Skeletal muscle cell (primary cell): ENCODE results near the gene SSBP2.
"Not testable (repeated sequence)": the region's sequence is repeated elsewhere in the genome, so short reads cannot be mapped to it uniquely, and the experiment has no call there.

Experiments
- DNase-seq: peaks from one replicate; pipeline ENCODE4 v3.0.0-alpha.2; 2010; ENCODE audit warnings: low read depth
- H3K4me3 ChIP-seq: 2 replicates; pipeline ENCODE4 v1.5.1; 2011; ENCODE audit warnings: low read depth, mild to moderate bottlenecking, control low read depth, low read length, moderate library complexity

The SSBP2 gene

DNA sequence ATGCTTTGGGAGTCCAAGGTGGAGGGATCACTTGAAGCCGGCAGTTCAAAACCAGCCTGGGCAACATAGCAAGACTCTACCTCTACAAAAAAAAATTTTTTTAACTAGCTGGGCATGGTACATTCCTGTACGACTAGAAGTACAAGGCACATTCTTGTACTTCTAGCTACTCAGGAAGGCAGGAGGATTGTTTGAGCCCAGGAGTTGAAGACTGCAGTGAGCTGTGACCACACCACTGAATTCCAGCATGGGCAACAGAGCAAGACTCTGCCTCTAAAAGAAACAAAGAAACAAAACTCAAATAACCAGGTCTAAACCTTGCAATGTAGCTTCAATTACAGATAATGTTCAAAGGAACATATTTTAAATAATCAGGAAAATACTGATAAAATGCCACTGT is 56.2 kb downstream of the SSBP2 start:
- no peak overlapping the region for H3K4me3 ChIP-seq
- DNase-seq, result no peak

- DNase-seq, result no peak
- no peak overlapping the region for H3K4me3 ChIP-seq
Measured at GRCh38 chr5:81688215-81688614, 62.7 kb downstream of the SSBP2 start.

GRCh38 chr5:81687292-81687691 is 63.6 kb downstream of the SSBP2 start:
- DNase-seq, result no peak
- no peak overlapping the region for H3K4me3 ChIP-seq

GRCh38 chr5:81685471-81685870 is 65.4 kb downstream of the SSBP2 start:
- no peak overlapping the region for H3K4me3 ChIP-seq
- DNase-seq, result no peak

DNA sequence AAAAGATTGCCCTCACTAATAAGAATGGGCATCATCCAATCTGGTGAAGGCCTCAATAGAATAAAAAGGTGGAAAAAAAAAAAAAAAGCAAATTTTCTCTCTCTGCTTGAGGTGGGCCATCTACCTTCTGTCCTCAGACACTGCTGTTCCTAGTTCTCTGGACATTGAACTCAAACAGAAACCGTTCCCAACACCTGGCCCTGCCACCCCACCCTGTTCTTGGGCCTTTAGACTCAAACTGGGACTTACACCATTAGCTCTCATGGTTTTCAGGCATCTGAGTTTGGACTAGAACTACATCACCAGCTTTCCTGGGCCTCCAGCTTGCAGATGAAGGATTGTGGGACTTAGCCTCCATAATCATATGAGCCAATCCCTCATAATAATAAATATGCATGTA is 71.0 kb downstream of the SSBP2 start:
- no peak for DNase-seq

GRCh38 chr5:81675420-81675819 is 75.5 kb downstream of the SSBP2 start:
- no peak overlapping the region for H3K4me3 ChIP-seq
- DNase-seq, result no peak

More for the DNA sequence above, 71.0 kb downstream of the SSBP2 start:
- H3K4me3 ChIP-seq, result no peak overlapping the region

DNA sequence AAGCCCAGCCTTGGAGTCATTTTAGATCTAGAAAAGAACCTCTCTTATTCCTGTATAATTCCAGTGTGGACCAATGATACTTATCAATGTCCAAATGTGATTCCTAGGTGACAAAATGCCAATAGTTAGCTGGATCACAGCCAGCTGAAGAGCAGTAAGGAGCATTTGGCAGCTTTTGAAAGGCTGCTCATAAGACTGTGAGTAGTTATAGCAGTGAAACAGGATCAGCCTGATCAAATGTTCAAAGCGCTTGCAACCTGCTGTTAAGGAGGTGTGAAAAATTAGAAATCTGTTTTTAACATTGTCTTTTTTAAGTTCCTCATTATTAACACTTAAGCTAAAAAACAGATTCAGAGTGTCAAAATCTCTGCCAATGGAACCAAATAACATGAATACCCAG is 85.1 kb downstream of the SSBP2 start:
- no peak for DNase-seq

GRCh38 chr5:81660624-81661023 is 90.3 kb downstream of the SSBP2 start:
- not testable (repeated sequence) for DNase-seq, H3K4me3 ChIP-seq

More for the DNA sequence above, 85.1 kb downstream of the SSBP2 start:
- no peak overlapping the region for H3K4me3 ChIP-seq

DNA sequence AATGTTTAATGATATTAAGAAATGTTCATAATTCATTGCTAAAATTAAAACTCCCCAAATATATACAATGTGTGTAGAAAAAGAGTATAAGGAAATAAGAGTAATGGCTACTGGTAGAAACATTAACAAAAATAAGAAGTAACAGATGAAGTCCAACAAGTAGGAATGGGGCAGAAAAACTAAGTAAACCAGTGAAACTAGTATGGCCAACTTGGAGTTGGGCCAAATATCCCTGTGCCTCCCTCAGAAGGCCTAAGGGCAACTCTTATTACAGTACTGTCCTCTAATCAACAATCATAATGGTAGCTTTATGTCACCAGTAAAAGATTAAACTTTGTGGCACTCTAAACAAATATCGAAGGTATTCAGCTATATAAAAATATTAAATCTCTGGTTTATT is 93.5 kb downstream of the SSBP2 start:
- H3K4me3 ChIP-seq, result no peak overlapping the region
- DNase-seq, result no peak

DNA sequence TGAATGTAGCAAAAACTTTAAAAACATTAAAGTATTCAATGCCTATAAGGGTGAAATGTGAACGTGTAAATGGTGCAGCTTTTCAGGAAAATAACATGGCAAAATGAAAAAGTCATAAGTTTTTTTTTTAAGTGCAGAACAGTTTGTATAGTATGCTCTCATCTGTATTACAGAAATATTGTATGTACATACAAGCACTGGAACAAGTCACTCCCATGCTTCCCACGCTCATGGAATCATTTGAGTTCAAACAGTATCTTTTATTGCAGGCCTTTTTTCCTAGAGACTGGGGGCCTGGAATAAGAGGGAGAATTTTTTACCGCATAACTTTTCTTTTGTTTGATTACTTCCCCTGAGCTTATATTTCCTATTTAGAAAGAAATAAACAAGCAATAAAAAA is 94.1 kb downstream of the SSBP2 start:
- H3K4me3 ChIP-seq, result no peak overlapping the region
- no peak for DNase-seq

DNA sequence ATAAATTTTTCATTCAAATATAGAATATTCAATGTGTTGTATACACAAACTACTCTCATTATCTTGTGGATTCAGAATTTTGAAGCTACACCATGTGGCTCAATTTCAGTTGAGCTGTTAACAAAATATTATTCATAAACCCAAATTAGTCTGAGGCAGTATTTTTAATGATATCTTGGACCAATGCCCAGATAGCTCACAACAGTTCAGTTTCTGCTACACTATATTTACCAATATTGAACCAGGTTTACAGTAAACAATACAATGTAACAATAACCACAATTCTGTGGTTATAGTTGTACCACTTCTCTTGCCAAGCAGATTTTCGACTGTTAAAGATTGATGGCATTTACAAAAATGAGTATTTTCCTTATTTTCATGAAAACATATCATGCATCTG is 99.9 kb downstream of the SSBP2 start:
- H3K4me3 ChIP-seq, result no peak overlapping the region
- DNase-seq, result no peak

GRCh38 chr5:81646469-81646995 is 104.4 kb downstream of the SSBP2 start:
- no peak overlapping the region for H3K4me3 ChIP-seq
- DNase-seq, result no peak

- DNase-seq, result no peak
- no peak overlapping the region for H3K4me3 ChIP-seq
Measured at GRCh38 chr5:81642210-81642609, 108.7 kb downstream of the SSBP2 start.

GRCh38 chr5:81639556-81639955 is 111.3 kb downstream of the SSBP2 start:
- no peak for DNase-seq
- no peak overlapping the region for H3K4me3 ChIP-seq

- DNase-seq, result no peak
- H3K4me3 ChIP-seq, result no peak overlapping the region
Measured at GRCh38 chr5:81638471-81638870, 112.4 kb downstream of the SSBP2 start.

DNA sequence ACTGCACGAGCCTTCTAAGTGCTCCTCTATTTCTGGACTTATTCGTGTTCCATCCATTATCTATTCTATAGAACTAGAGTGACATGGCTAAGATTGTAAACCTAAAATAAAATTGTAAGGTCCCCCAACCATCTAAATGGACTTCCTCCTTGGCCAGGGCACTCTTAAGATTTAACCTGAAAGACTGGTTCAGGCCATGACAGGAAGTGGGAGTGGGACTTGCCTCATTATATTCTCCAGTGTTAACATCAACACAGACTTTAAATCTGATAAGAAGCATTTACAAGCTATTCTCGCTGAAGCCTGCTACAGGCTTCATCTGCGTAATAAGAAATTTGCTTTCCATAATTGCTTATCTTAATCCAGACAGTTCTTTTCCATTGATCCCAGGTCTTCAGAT is 117.0 kb downstream of the SSBP2 start:
- no peak overlapping the region for H3K4me3 ChIP-seq
- DNase-seq, result no peak

DNA sequence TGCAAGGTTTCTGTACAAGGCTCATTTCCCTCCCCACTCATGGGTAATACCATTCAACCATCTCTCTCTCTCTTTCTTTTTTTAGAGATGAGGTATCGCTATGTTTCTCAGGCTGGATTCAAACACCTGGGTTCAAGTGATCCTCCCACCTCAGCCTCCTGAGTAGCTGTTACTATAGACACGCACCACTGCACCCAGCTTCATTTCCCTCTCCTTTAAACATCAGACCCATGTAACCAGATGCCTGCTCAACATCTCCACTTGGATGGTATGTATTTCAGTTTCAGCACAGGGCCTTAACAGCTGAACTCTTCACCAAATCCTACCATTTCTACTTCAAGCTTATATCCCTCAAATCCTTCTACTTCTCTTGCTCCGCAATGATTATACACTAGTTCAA is 117.4 kb downstream of the SSBP2 start:
- DNase-seq, result no peak

GRCh38 chr5:81632679-81633078 is 118.2 kb downstream of the SSBP2 start:
- no peak overlapping the region for H3K4me3 ChIP-seq
- no peak for DNase-seq

More for the DNA sequence above, 117.4 kb downstream of the SSBP2 start:
- H3K4me3 ChIP-seq, result no peak overlapping the region

DNA sequence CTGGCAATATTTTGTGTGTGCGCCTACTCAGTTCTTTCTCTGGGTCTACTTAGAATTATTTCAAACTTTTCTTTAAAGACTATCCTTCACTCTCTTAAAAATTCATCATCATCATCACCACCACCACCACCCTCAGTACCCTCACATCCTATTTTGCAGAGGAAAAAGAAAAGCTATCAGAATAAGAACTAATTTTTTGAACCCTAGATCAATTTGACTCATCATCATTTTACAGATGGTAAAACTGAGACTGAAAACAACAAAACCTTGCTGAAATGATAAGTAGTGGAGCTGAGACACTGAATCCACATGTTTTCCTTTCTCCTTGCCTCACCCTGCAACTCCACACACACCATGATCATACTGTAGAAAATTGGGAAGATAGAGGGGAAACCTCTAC is 119.3 kb downstream of the SSBP2 start:
- no peak overlapping the region for H3K4me3 ChIP-seq
- no peak for DNase-seq

- no peak overlapping the region for H3K4me3 ChIP-seq
- DNase-seq, result peak; percentile 17
Measured at GRCh38 chr5:81631124-81631523, 119.8 kb downstream of the SSBP2 start.

- H3K4me3 ChIP-seq, result no peak overlapping the region
Measured at GRCh38 chr5:81630684-81631083, 120.2 kb downstream of the SSBP2 start.

GRCh38 chr5:81629986-81630385 is 120.9 kb downstream of the SSBP2 start:
- no peak for DNase-seq
- no peak overlapping the region for H3K4me3 ChIP-seq

More at GRCh38 chr5:81630684-81631083, 120.2 kb downstream of the SSBP2 start:
- no peak for DNase-seq
